Ishikawa (cell line): ENCODE data around the gene HSFX1.
"Not testable (repeated sequence)": the region's sequence is repeated elsewhere in the genome, so short reads cannot be mapped to it uniquely, and the experiment has no call there.

Source experiments
- CEBPB ChIP-seq: IDR thresholded peaks from 2 replicates; pipeline ENCODE4 v1.6.1; 2012
- EP300 ChIP-seq: IDR thresholded peaks from 2 replicates; pipeline ENCODE4 v1.6.1; 2012; ENCODE audit warnings: borderline replicate concordance
- NFIC ChIP-seq: IDR thresholded peaks from 2 replicates; pipeline ENCODE4 v1.6.1; 2012
- RAD21 ChIP-seq: IDR thresholded peaks from 2 replicates; pipeline ENCODE4 v1.6.1; 2012; ENCODE audit warnings: low read depth
- YY1 ChIP-seq: IDR thresholded peaks from 2 replicates; pipeline ENCODE4 v1.6.1; 2012; ENCODE audit warnings: low read depth
- ZBTB7A ChIP-seq: IDR thresholded peaks from 2 replicates; pipeline ENCODE4 v1.6.1; 2012; ENCODE audit warnings: low read depth

DNA sequence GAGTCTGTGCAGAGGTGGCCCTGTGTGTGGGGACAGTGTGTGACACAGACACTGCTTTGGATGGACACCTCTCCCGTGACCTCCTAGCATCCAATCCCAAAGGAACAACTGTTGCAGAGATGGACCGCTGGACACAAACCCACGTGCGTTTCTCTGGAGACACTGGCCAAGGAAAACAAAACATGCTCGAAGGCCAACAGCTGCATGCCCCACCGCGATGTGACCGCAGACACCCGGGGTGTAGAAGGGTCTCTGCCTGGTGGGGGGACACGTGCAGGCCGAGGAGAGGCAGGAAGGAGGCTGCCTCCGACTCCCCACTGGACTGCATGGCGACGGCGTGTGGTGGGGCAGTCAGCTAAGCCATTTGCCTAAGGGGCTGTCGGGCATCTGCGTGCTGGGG, at the start of gene HSFX1:
- TF ChIP-seq NFIC, RAD21, CEBPB, EP300, YY1, ZBTB7A: not testable (repeated sequence)
